GM23338 (cell line): ENCODE results near the gene JUNB. TPM values are rescaled to one million over a fixed set of nuclear protein-coding genes. Genes with fewer than 3 reads are reported as not detected.

Experiments
- ATAC-seq: fragments of 200-7000 bp; cut with Tn5 transposase; 3 replicates; pipeline ENCODE4 v1.9.1; 2020
- DNase-seq: peaks from one replicate; pipeline ENCODE4 v3.0.0-alpha.2; 2015; ENCODE audit warnings: low spot score
- H2AFZ ChIP-seq: fragments of 200-600 bp; sonication (generic); 2 replicates; pipeline ENCODE4 v1.8.0; 2016; ENCODE audit warnings: antibody characterized with exemption, mild to moderate bottlenecking, moderate library complexity
- H3F3A ChIP-seq: fragments of 200-600 bp; sonication (generic); replicated peaks from 2 replicates; pipeline ENCODE4 v1.8.0; 2017; ENCODE audit warnings: antibody characterized with exemption, mixed run types, low read depth
- H3K27ac ChIP-seq: fragments of 200-600 bp; sonication (generic); 2 replicates; pipeline ENCODE4 v1.6.1; 2016; ENCODE audit warnings: low read depth
- H3K27me3 ChIP-seq: fragments of 200-600 bp; sonication (generic); 2 replicates; pipeline ENCODE4 v1.8.0; 2016; ENCODE audit warnings: mild to moderate bottlenecking, mixed run types, moderate library complexity; ENCODE audit not compliant: insufficient read depth
- H3K36me3 ChIP-seq: fragments of 200-600 bp; sonication (generic); 2 replicates; pipeline ENCODE4 v1.8.0; 2016; ENCODE audit warnings: mild to moderate bottlenecking; ENCODE audit not compliant: insufficient read depth
- H3K4me1 ChIP-seq: fragments of 200-600 bp; sonication (generic); 2 replicates; pipeline ENCODE4 v1.8.0; 2016; ENCODE audit warnings: mild to moderate bottlenecking, moderate library complexity; ENCODE audit not compliant: insufficient read depth
- H3K4me2 ChIP-seq: fragments of 200-600 bp; sonication (generic); 2 replicates; pipeline ENCODE4 v1.7.1; 2017; ENCODE audit warnings: mixed run types
- H3K4me3 ChIP-seq: fragments of 200-600 bp; sonication (generic); 2 replicates; pipeline ENCODE4 v1.6.1; 2016; ENCODE audit warnings: mixed run types
- H3K79me2 ChIP-seq: fragments of 200-600 bp; sonication (generic); replicated peaks from 2 replicates; pipeline ENCODE4 v1.8.0; 2017; ENCODE audit warnings: mild to moderate bottlenecking; ENCODE audit not compliant: insufficient read depth
- H3K9me2 ChIP-seq: fragments of 200-600 bp; sonication (generic); 2 replicates; pipeline ENCODE4 v1.8.0; 2017; ENCODE audit not compliant: insufficient read depth
- H4K20me1 ChIP-seq: fragments of 200-600 bp; sonication (generic); replicated peaks from 2 replicates; pipeline ENCODE4 v1.8.0; 2017; ENCODE audit warnings: mild to moderate bottlenecking; ENCODE audit not compliant: insufficient read depth
- H3K27ac Mint-ChIP-seq: 2 replicates; pipeline ENCODE4 v1.8.0; 2020; ENCODE audit warnings: inconsistent platforms, mild to moderate bottlenecking, moderate library complexity, mixed read lengths
- H3K27me3 Mint-ChIP-seq: 3 replicates; pipeline ENCODE4 v1.8.0; 2022; ENCODE audit warnings: low read depth, mild to moderate bottlenecking, moderate library complexity, mixed read lengths, inconsistent platforms; ENCODE audit not compliant: insufficient read depth, poor library complexity
- H3K36me3 Mint-ChIP-seq: 3 replicates; pipeline ENCODE4 v1.8.0; 2021; ENCODE audit warnings: low read depth, mild to moderate bottlenecking, inconsistent platforms, moderate library complexity, mixed read lengths
- H3K4me1 Mint-ChIP-seq: 3 replicates; pipeline ENCODE4 v1.8.0; 2020; ENCODE audit warnings: mild to moderate bottlenecking, inconsistent platforms, mixed read lengths
- H3K4me3 Mint-ChIP-seq: 3 replicates; pipeline ENCODE4 v1.8.0; 2021; ENCODE audit warnings: moderate library complexity, mild to moderate bottlenecking, inconsistent platforms, mixed read lengths
- H3K9me3 Mint-ChIP-seq: 3 replicates; pipeline ENCODE4 v1.8.0; 2020; ENCODE audit warnings: moderate library complexity, mild to moderate bottlenecking, inconsistent platforms, mixed read lengths
- CREB1 ChIP-seq: fragments of 250-450 bp; sonication (Bioruptor Pico); IDR thresholded peaks from 2 replicates; pipeline ENCODE4 v1.5.0; 2020; ENCODE audit warnings: low read depth, mild to moderate bottlenecking, moderate library complexity
- EZH2 ChIP-seq: fragments of 200-600 bp; sonication (generic); IDR thresholded peaks from one replicate; pipeline ENCODE4 v1.8.0; 2017; ENCODE audit warnings: antibody characterized with exemption, mild to moderate bottlenecking, low read depth; ENCODE audit not compliant: unreplicated experiment
- EZH2phosphoT487 ChIP-seq: fragments of 200-600 bp; sonication (generic); IDR thresholded peaks from one replicate; pipeline ENCODE4 v1.8.1; 2018; ENCODE audit warnings: antibody characterized with exemption; ENCODE audit not compliant: unreplicated experiment
- JUNB ChIP-seq: IDR thresholded peaks from one replicate; pipeline ENCODE4 v1.6.1; 2016; ENCODE audit warnings: antibody characterized with exemption; ENCODE audit not compliant: unreplicated experiment
- NANOG ChIP-seq: IDR thresholded peaks from 2 replicates; pipeline ENCODE4 v1.6.1; 2016; ENCODE audit warnings: antibody characterized with exemption, borderline replicate concordance
- POLR2AphosphoS5 ChIP-seq: IDR thresholded peaks from 2 replicates; pipeline ENCODE4 v1.6.1; 2016; ENCODE audit warnings: antibody characterized with exemption, low read depth
- STAT1 ChIP-seq: IDR thresholded peaks from one replicate; pipeline ENCODE4 v1.6.1; 2016; ENCODE audit warnings: antibody characterized with exemption; ENCODE audit not compliant: unreplicated experiment
- ZNF331 ChIP-seq: fragments of 250-450 bp; sonication (Bioruptor Pico); IDR thresholded peaks from 2 replicates; pipeline ENCODE4 v1.5.0; 2020; ENCODE audit warnings: low read depth, mild to moderate bottlenecking, moderate library complexity
- polyA plus RNA-seq: library from polyadenylated mRNA; unstranded; fragments of >200 nt; fragmentation: Nextera tagmentation; extraction: Ambion mirVana; gene quantifications from 2 replicates; pipeline ENCODE4 v1.2.1, GENCODE V29; 2016
- total RNA-seq: library from RNA; depleted of rRNA; stranded (reverse); fragments of >200 nt; shearing (Covaris generic); gene quantifications from 2 replicates; pipeline ENCODE4 v1.2.3, GENCODE V29; 2014
- TF ChIP-seq, protein P1 (sequence below): IDR thresholded peaks from 2 replicates; pipeline ENCODE4 v1.6.1; 2016; ENCODE audit warnings: antibody characterized with exemption
- TF ChIP-seq, protein P2 (sequence below), 2 experiments: fragments of 200-600 bp in 1 of 2; sonication (generic) in 1 of 2; conservative IDR thresholded peaks; 2 replicates each; pipeline versions ENCODE4 v1.5.1 to v1.6.1; 2016 to 2017; ENCODE audit warnings: antibody characterized with exemption in 2 of 2, low read depth in 2 of 2, mild to moderate bottlenecking in 2 of 2, moderate library complexity in 1 of 2
- TF ChIP-seq, protein P3 (sequence below): fragments of 250-450 bp; sonication (Bioruptor Pico); IDR thresholded peaks from 2 replicates; pipeline ENCODE4 v1.5.0; 2020; ENCODE audit warnings: mild to moderate bottlenecking, moderate library complexity

JUNB gene
- total and polyA plus RNA-seq, 2 experiments from 2014 or later, result 7.7 to 20.2 TPM

DNA sequence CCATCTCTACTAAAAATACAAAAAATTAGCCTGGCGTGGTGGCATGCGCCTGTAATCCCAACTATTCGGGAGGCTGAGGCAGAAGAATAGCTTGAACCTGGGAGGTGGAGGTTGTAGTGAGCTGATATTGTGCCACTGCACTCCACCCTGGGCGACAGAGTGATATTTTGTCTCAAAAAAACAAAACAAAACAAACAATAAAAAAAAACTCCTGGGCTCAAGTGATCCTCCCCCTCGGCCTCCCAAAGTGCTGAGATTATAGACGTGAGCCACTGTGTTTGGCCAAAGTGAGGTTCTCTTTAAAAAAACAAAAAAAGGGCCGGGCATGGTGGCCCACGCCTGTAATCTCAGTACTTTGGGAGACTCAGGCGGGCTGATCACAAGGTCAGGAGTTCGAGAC lies 3.8 kb upstream of the JUNB start:
- H3F3A ChIP-seq, result peaks cover 26% of the 10 kb centered on the region; the same call in 1 of the 2 replicates
- H3K4me1 Mint-ChIP-seq, result peaks cover 27% of the 10 kb centered on the region
- no peaks in the 10 kb centered on the region for H3K9me2 ChIP-seq
- H3K4me2 ChIP-seq, result no peak overlapping the region
- no peaks in the 10 kb centered on the region; the same call in 2 of the 3 replicates for H3K9me3 Mint-ChIP-seq
- ATAC-seq, result no peak
- no peaks in the 10 kb centered on the region for H3K36me3 ChIP-seq
- H3K4me1 ChIP-seq, result peaks cover 32% of the 10 kb centered on the region
- H3K4me3 ChIP-seq, result no peak overlapping the region
- TF ChIP-seq, protein P1, sequence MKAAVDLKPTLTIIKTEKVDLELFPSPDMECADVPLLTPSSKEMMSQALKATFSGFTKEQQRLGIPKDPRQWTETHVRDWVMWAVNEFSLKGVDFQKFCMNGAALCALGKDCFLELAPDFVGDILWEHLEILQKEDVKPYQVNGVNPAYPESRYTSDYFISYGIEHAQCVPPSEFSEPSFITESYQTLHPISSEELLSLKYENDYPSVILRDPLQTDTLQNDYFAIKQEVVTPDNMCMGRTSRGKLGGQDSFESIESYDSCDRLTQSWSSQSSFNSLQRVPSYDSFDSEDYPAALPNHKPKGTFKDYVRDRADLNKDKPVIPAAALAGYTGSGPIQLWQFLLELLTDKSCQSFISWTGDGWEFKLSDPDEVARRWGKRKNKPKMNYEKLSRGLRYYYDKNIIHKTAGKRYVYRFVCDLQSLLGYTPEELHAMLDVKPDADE, result no peak
- H3K4me3 Mint-ChIP-seq, result no peak overlapping the region
- DNase-seq, result no peak
- H3K27ac Mint-ChIP-seq, result no peak overlapping the region
- no peaks in the 10 kb centered on the region for H3K79me2 ChIP-seq
- no peaks in the 10 kb centered on the region for H4K20me1 ChIP-seq
- no peaks in the 10 kb centered on the region; the same call in 2 of the 3 replicates for H3K36me3 Mint-ChIP-seq
- no peak overlapping the region for H2AFZ ChIP-seq
- H3K27me3 ChIP-seq, result peaks cover 19% of the 10 kb centered on the region
- no peak overlapping the region for H3K27ac ChIP-seq
- H3K27me3 Mint-ChIP-seq, result peaks cover 29% of the 10 kb centered on the region

DNA sequence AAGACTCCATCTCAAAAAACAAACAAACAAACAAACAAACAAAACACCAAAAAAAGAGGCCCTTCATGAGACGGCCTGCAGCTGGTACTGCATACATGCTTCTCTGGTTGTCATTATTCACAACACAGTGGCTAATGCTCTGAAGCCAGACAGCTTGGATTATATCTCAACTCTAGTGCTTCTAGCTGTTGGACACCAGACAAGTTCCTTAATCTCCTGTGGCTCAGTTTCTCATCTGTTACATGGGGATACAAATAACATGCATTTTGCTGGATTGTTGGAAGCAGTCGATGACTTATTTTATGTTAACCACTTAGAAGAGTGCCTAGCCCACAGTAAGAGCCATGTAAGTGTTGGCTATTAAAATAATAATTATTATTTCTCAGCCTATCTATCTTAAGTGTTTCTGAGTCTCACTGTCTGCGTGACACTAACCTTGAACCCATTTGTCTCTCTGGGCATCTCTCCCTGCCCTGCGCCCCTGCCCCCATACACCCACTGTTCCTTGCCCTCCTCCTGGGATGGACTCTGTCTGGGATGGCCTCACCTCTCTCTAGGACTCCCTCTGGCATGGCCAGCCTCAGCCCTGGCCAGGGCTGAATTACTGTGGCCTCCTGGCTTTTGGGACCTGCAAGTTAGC lies 3.1 kb upstream of the JUNB start:
- no peak for ATAC-seq
- Mint-ChIP-seq H3K27me3 (peaks cover 34% of the 10 kb centered on the region), H3K4me3 (peak overlapping the region; percentile 79), H3K27ac (peak overlapping the region; percentile 75), H3K4me1 (peaks cover 27% of the 10 kb centered on the region), H3K9me3 (peaks cover 3% of the 10 kb centered on the region; the same call in 2 of the 3 replicates), H3K36me3 (no peaks in the 10 kb centered on the region; the same call in 2 of the 3 replicates)
- peak overlapping the region; percentile 96 for H3K4me2 ChIP-seq
- no peaks in the 10 kb centered on the region for H3K9me2 ChIP-seq
- H3K79me2 ChIP-seq, result no peaks in the 10 kb centered on the region
- H3F3A ChIP-seq, result peaks cover 32% of the 10 kb centered on the region; the same call in 1 of the 2 replicates
- peaks cover 26% of the 10 kb centered on the region for H3K27me3 ChIP-seq
- peaks cover 35% of the 10 kb centered on the region for H3K4me1 ChIP-seq
- H3K4me3 ChIP-seq, result peak overlapping the region; percentile 83
- H4K20me1 ChIP-seq, result no peaks in the 10 kb centered on the region
- H3K27ac ChIP-seq, result 0 out of 2 replicates have a peak overlapping the region, but pooled peaks have one; percentile 19
- H3K36me3 ChIP-seq, result no peaks in the 10 kb centered on the region
- H2AFZ ChIP-seq, result 0 out of 2 replicates have a peak overlapping the region, but pooled peaks have one; percentile 5
- DNase-seq, result no peak
- TF ChIP-seq, protein P2, sequence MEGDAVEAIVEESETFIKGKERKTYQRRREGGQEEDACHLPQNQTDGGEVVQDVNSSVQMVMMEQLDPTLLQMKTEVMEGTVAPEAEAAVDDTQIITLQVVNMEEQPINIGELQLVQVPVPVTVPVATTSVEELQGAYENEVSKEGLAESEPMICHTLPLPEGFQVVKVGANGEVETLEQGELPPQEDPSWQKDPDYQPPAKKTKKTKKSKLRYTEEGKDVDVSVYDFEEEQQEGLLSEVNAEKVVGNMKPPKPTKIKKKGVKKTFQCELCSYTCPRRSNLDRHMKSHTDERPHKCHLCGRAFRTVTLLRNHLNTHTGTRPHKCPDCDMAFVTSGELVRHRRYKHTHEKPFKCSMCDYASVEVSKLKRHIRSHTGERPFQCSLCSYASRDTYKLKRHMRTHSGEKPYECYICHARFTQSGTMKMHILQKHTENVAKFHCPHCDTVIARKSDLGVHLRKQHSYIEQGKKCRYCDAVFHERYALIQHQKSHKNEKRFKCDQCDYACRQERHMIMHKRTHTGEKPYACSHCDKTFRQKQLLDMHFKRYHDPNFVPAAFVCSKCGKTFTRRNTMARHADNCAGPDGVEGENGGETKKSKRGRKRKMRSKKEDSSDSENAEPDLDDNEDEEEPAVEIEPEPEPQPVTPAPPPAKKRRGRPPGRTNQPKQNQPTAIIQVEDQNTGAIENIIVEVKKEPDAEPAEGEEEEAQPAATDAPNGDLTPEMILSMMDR (conservative IDR thresholded peaks at IDR 0.05; ENCODE audit: low read depth in 2 of 2), result no peak
- no peak for TF ChIP-seq EZH2phosphoT487
- TF ChIP-seq, protein P1, result no peak
- no peak for TF ChIP-seq ZNF331
- no peak for TF ChIP-seq EZH2
- TF ChIP-seq, protein P3, sequence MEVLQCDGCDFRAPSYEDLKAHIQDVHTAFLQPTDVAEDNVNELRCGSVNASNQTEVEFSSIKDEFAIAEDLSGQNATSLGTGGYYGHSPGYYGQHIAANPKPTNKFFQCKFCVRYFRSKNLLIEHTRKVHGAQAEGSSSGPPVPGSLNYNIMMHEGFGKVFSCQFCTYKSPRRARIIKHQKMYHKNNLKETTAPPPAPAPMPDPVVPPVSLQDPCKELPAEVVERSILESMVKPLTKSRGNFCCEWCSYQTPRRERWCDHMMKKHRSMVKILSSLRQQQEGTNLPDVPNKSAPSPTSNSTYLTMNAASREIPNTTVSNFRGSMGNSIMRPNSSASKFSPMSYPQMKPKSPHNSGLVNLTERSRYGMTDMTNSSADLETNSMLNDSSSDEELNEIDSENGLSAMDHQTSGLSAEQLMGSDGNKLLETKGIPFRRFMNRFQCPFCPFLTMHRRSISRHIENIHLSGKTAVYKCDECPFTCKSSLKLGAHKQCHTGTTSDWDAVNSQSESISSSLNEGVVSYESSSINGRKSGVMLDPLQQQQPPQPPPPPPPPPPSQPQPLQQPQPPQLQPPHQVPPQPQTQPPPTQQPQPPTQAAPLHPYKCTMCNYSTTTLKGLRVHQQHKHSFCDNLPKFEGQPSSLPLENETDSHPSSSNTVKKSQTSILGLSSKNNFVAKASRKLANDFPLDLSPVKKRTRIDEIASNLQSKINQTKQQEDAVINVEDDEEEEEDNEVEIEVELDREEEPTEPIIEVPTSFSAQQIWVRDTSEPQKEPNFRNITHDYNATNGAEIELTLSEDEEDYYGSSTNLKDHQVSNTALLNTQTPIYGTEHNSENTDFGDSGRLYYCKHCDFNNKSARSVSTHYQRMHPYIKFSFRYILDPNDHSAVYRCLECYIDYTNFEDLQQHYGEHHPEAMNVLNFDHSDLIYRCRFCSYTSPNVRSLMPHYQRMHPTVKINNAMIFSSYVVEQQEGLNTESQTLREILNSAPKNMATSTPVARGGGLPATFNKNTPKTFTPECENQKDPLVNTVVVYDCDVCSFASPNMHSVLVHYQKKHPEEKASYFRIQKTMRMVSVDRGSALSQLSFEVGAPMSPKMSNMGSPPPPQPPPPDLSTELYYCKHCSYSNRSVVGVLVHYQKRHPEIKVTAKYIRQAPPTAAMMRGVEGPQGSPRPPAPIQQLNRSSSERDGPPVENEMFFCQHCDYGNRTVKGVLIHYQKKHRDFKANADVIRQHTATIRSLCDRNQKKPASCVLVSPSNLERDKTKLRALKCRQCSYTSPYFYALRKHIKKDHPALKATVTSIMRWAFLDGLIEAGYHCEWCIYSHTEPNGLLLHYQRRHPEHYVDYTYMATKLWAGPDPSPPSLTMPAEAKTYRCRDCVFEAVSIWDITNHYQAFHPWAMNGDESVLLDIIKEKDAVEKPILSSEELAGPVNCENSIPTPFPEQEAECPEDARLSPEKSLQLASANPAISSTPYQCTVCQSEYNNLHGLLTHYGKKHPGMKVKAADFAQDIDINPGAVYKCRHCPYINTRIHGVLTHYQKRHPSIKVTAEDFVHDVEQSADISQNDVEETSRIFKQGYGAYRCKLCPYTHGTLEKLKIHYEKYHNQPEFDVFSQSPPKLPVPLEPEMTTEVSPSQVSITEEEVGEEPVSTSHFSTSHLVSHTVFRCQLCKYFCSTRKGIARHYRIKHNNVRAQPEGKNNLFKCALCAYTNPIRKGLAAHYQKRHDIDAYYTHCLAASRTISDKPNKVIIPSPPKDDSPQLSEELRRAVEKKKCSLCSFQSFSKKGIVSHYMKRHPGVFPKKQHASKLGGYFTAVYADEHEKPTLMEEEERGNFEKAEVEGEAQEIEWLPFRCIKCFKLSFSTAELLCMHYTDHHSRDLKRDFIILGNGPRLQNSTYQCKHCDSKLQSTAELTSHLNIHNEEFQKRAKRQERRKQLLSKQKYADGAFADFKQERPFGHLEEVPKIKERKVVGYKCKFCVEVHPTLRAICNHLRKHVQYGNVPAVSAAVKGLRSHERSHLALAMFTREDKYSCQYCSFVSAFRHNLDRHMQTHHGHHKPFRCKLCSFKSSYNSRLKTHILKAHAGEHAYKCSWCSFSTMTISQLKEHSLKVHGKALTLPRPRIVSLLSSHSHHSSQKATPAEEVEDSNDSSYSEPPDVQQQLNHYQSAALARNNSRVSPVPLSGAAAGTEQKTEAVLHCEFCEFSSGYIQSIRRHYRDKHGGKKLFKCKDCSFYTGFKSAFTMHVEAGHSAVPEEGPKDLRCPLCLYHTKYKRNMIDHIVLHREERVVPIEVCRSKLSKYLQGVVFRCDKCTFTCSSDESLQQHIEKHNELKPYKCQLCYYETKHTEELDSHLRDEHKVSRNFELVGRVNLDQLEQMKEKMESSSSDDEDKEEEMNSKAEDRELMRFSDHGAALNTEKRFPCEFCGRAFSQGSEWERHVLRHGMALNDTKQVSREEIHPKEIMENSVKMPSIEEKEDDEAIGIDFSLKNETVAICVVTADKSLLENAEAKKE (CRISPR knock-in tag), result no peak
- no peak for TF ChIP-seq POLR2AphosphoS5
- no peak for TF ChIP-seq CREB1 (CRISPR knock-in tag)
- TF ChIP-seq STAT1, result no peak
- TF ChIP-seq JUNB, result no peak
- TF ChIP-seq NANOG, result no peak
